Left kidney (tissue), 8 donors: ENCODE data around the gene PHRF1. TPM values are rescaled to one million over a fixed set of nuclear protein-coding genes. Genes with fewer than 3 reads are reported as not detected.

ENCODE experiments used
- DNase-seq: peaks from one replicate; pipeline ENCODE4 v3.0.0-alpha.2; 2013
- long read RNA-seq, 8 donors: transcript quantifications; one replicate each; lab custom pipeline, GENCODE V29; 2026
- polyA plus RNA-seq: library from polyadenylated mRNA; unstranded; fragments of 120-200 nt; gene quantifications from one replicate; pipeline ENCODE4 v1.2.1, GENCODE V29; 2013; ENCODE audit not compliant: insufficient read length

Gene PHRF1
- 20.6 TPM for polyA plus RNA-seq
- long read RNA-seq, donor 1, partial matches to known transcripts = 15 of 15 reads
- long read RNA-seq, donor 1, other reads (novel, unspliced or antisense) = 0 of 15 reads
- long read RNA-seq, donor 2, partial matches to known transcripts = 12 of 17 reads
- long read RNA-seq, donor 2, other reads (novel, unspliced or antisense) = 5 of 17 reads
- long read RNA-seq, donor 3, partial matches to known transcripts = 5 of 5 reads
- long read RNA-seq, donor 3, other reads (novel, unspliced or antisense) = 0 of 5 reads
- long read RNA-seq, donor 4 = 0 reads
- long read RNA-seq, donor 5 = 0 reads
- long read RNA-seq, donor 6, partial matches to known transcripts = 8 of 8 reads
- long read RNA-seq, donor 6, other reads (novel, unspliced or antisense) = 0 of 8 reads
- long read RNA-seq, donor 7 = 0 reads
- long read RNA-seq, donor 8 = 0 reads

DNA sequence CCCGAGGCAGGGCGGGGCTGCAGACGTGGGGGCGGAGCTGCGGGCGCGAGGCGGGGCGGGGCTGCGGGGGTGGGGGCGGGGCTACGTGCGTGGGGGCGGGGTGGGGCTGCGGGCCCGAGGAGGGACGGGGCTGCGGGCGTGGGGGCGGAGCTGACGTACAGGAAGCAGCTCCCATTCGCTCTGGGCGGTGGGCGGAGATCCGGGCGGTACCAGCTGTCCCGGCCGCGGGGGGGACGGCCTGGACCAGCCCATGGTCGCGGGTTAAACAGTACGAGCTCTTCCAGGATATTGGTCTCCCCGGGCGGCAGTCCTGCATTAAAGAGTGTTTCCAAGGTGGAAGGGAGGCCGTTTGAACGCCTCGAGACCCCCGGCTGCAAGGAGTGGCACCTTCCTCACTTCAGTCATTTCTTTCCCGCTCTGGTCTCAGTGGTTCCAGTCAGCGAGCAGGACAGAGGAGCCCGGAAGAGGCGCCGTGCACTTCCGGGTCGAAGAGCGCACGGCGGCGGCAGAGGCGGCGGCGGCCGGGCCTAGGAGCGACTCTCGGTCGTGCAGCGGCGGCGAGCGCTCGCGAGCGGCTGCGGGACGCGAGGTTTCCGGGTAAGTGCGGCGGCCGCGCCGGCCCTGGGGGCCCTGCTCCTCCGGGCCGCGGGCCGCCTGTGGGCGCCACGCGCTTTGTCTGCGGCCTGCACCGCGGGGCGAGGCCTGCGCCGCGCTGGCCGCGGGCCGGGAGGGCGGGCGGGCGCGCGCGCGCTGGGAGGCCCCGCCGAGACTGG lies at the start of gene PHRF1:
PHRF1 (plus strand) TSS at position 475 of the 773 bp plus-strand sequence. CDS start 5,043 bp downstream, outside the sequence.
- DNase-seq = peak; percentile 90

- no peak for DNase-seq
These were observed 48.0 kb upstream of the PHRF1 start for GRCh38 chr11:528166-528814.

DNA sequence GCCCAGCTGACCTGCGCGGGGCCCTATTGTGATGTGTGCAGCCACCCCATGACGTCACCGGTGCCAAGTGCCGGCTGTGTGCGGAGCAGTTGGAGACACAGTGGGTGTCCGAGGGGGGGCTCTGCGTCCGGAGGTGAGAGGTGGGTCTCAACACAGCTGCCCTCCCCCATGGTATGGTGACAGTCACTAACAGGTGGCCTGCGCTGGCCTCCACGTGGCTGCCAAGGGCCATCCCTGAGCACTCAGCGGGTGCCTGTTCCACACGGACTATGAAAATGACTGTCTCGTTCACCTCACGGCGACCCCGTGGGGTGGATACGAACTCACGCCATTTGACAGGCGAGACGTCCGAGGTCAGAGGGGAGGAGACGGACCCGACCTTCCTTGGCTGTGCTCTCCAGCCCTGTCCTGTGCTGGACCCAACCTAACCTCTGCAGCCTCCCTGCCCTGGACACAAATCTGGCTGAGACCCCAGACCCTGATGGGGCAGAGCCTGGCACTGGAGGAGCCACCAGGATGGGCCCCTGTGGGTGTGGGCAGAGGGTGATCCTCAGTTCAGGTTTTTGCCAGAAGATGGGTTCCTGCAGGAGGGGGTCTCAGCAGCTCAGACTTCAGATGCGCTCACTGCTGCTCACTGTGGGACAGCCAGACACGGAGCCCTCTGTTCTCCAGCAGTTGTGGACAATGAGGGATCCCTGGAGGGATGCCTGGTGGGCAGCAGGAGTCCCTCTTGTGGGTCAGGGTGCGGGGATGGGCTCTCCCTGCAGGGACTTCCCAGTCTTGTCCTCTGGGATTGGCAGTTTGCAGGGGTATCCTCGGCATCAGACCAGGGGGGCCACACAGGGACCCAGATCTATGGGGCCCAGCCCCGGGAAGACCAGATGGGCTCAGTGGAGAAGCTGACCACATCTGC lies 47.2 kb upstream of the PHRF1 start:
- DNase-seq = no peak

DNA sequence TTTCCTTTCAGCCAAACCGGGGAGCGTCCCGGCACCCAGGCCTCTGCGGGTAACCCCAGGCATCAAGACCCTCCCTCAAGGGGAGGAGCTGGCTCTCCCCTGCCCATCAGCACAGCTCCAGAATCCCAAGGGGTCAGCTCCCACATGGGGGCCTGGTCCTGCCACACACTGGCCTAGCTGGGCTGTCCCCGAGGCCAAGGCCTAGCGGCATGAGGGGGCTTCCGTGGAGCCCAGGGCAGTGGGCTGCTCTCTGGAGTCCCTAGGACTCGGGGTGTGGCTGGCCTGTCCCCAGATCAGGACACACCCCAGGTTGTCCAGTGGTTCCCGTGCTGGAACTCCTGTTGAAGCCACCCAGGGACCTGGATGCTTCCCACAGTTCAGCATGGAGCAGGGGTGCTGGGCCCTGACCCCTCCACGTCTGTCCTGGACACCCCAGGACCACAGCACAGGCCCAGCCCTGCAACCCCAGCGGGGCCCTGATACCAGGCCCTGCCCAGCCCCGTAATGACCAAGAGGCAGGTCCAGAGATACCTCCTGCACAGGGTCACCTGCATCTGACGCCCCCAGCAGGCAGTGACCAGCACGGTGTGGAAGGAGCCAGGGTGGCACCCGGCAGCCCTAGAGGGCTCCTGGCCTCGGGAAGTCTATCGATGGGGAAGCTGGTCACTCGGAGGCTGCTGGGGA lies 46.4 kb upstream of the PHRF1 start:
- DNase-seq = no peak

- no peak for DNase-seq
These were observed 45.1 kb upstream of the PHRF1 start for GRCh38 chr11:530960-531831.

GRCh38 chr11:531919-532526 lies 44.2 kb upstream of the PHRF1 start:
- no peak for DNase-seq

- no peak for DNase-seq
These were observed 43.7 kb upstream of the PHRF1 start for GRCh38 chr11:532527-532985.

DNA sequence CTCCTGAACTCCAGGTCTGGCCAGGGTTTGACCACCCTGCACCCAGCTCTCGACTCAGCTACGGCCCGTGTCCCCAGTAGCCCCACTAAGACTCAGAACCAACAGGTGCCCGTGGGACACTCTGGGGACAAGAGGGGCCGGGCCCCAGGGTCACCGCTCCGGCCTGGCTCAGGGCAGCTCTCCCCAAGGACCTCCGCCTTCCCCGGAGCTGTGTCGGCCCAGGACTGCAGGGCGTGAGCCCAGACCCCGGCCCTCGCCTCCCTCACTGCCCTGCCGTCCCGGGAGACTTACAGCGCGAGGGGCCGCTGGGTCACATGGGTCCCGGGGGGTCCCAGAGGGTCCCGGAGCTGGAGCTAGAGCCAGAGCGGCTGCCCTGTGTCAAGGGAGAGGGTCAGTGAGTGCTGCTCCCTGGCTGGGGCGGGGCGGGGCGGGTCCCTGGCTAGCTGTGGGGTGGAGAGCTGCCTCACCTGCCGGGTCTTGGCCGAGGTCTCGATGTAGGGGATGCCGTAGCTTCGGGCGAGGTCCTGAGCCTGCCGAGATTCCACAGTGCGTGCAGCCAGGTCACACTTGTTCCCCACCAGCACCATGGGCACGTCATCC lies 43.2 kb upstream of the PHRF1 start:
- no peak for DNase-seq

- no peak for DNase-seq
These were observed 42.5 kb upstream of the PHRF1 start for GRCh38 chr11:533586-534395.

GRCh38 chr11:534396-535209 lies 41.7 kb upstream of the PHRF1 start:
- DNase-seq = no peak

DNA sequence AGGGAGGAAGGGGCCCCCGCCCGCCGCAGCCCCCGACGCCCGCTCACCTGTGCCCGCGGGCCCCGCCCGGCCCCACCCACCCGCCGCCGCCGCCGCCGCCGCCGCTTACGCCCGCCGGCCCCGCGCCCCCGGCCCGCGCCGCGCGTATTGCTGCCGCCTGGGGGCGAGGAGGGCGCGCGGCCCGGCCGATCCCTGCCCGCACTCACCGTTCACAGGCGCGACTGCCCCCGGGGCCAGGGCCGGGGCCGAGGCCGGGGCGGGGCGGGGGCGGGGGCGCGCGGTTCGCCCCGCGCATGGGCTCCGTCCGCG lies 41.1 kb upstream of the PHRF1 start:
- no peak for DNase-seq

GRCh38 chr11:535519-536454 lies 40.5 kb upstream of the PHRF1 start, which contains the start of gene HRAS:
TSS of gene HRAS (minus strand) at chr11:535576.
- peak; percentile 94 for DNase-seq

GRCh38 chr11:536841-537621 lies 39.2 kb upstream of the PHRF1 start, which contains the start of gene LRRC56:
TSS of gene LRRC56 (plus strand) at chr11:537527. CDS start at chr11:540685, 3,158 bp downstream.
- DNase-seq = peak; percentile 77

GRCh38 chr11:537622-538430 lies 38.4 kb upstream of the PHRF1 start:
- DNase-seq = no peak
